Measurements from ENCODE around the gene CDYL.

CDYL gene

GRCh38 chr6:4775494-4776130 lies 592 bp upstream of the CDYL start:
- peaks cover 12% of the 10 kb centered on the region for H3K27me3 ChIP-seq (ENCODE audit: control insufficient read depth, insufficient read depth, low read length)
- no peaks in the 10 kb centered on the region for H3K36me3 ChIP-seq (ENCODE audit: control insufficient read depth, insufficient read depth, low read length)
- H3K9ac ChIP-seq (ENCODE audit: low read length), result peak overlapping the region; percentile 35
- H3K9me3 ChIP-seq (ENCODE audit: control insufficient read depth, low read length), result no peaks in the 10 kb centered on the region
- H3K4me1 ChIP-seq (ENCODE audit: control insufficient read depth, insufficient read depth, low read length), result peaks cover 6% of the 10 kb centered on the region
- peak overlapping the region; percentile 26 for H3K4me3 ChIP-seq (ENCODE audit: low read length)

- H3K36me3 ChIP-seq (ENCODE audit: control insufficient read depth, insufficient read depth, low read length), result no peaks in the 10 kb centered on the region
- H3K27me3 ChIP-seq (ENCODE audit: control insufficient read depth, insufficient read depth, low read length), result peaks cover 12% of the 10 kb centered on the region
- H3K9ac ChIP-seq (ENCODE audit: low read length), result no peak overlapping the region
- no peaks in the 10 kb centered on the region for H3K9me3 ChIP-seq (ENCODE audit: control insufficient read depth, low read length)
- H3K4me1 ChIP-seq (ENCODE audit: control insufficient read depth, insufficient read depth, low read length), result peaks cover 6% of the 10 kb centered on the region
- H3K4me3 ChIP-seq (ENCODE audit: low read length), result no peak overlapping the region
Observed at GRCh38 chr6:4776493-4777393, 539 bp downstream of the CDYL start.

GRCh38 chr6:4777394-4777935 lies 1.3 kb downstream of the CDYL start:
- Histone ChIP-seq H3K36me3 (ENCODE audit: control insufficient read depth, insufficient read depth, low read length) (no peaks in the 10 kb centered on the region), H3K9ac (ENCODE audit: low read length) (no peak overlapping the region)

GRCh38 chr6:4778086-4778485 lies 1.9 kb downstream of the CDYL start:
- no peak overlapping the region for H3K4me3 ChIP-seq (ENCODE audit: low read length)
- H3K9ac ChIP-seq (ENCODE audit: low read length), result no peak overlapping the region
- no peaks in the 10 kb centered on the region for H3K36me3 ChIP-seq (ENCODE audit: control insufficient read depth, insufficient read depth, low read length)
- H3K9me3 ChIP-seq (ENCODE audit: control insufficient read depth, low read length), result no peaks in the 10 kb centered on the region
- peaks cover 7% of the 10 kb centered on the region for H3K27me3 ChIP-seq (ENCODE audit: control insufficient read depth, insufficient read depth, low read length)
- peaks cover 6% of the 10 kb centered on the region for H3K4me1 ChIP-seq (ENCODE audit: control insufficient read depth, insufficient read depth, low read length)

More at GRCh38 chr6:4777394-4777935, 1.3 kb downstream of the CDYL start:
- Histone ChIP-seq H3K9me3 (ENCODE audit: control insufficient read depth, low read length) (no peaks in the 10 kb centered on the region), H3K4me1 (ENCODE audit: control insufficient read depth, insufficient read depth, low read length) (peaks cover 6% of the 10 kb centered on the region), H3K4me3 (ENCODE audit: low read length) (no peak overlapping the region), H3K27me3 (ENCODE audit: control insufficient read depth, insufficient read depth, low read length) (peaks cover 12% of the 10 kb centered on the region)

- H3K4me3 ChIP-seq (ENCODE audit: low read length), result no peak overlapping the region
- H3K9ac ChIP-seq (ENCODE audit: low read length), result no peak overlapping the region
- H3K9me3 ChIP-seq (ENCODE audit: control insufficient read depth, low read length), result no peaks in the 10 kb centered on the region
- peaks cover 6% of the 10 kb centered on the region for H3K4me1 ChIP-seq (ENCODE audit: control insufficient read depth, insufficient read depth, low read length)
- no peaks in the 10 kb centered on the region for H3K27me3 ChIP-seq (ENCODE audit: control insufficient read depth, insufficient read depth, low read length)
- H3K36me3 ChIP-seq (ENCODE audit: control insufficient read depth, insufficient read depth, low read length), result no peaks in the 10 kb centered on the region
Observed at GRCh38 chr6:4780360-4780812, 4.2 kb downstream of the CDYL start.

- no peak overlapping the region for H3K4me3 ChIP-seq (ENCODE audit: low read length)
- H3K36me3 ChIP-seq (ENCODE audit: control insufficient read depth, insufficient read depth, low read length), result no peaks in the 10 kb centered on the region
- H3K9me3 ChIP-seq (ENCODE audit: control insufficient read depth, low read length), result no peaks in the 10 kb centered on the region
- no peaks in the 10 kb centered on the region for H3K27me3 ChIP-seq (ENCODE audit: control insufficient read depth, insufficient read depth, low read length)
- no peak overlapping the region for H3K9ac ChIP-seq (ENCODE audit: low read length)
- H3K4me1 ChIP-seq (ENCODE audit: control insufficient read depth, insufficient read depth, low read length), result peaks cover 6% of the 10 kb centered on the region
Observed at GRCh38 chr6:4781426-4781825, 5.2 kb downstream of the CDYL start.

GRCh38 chr6:4781967-4782575 lies 5.9 kb downstream of the CDYL start:
- Histone ChIP-seq H3K27me3 (ENCODE audit: control insufficient read depth, insufficient read depth, low read length) (no peaks in the 10 kb centered on the region), H3K9ac (ENCODE audit: low read length) (no peak overlapping the region), H3K36me3 (ENCODE audit: control insufficient read depth, insufficient read depth, low read length) (no peaks in the 10 kb centered on the region), H3K4me3 (ENCODE audit: low read length) (no peak overlapping the region), H3K4me1 (ENCODE audit: control insufficient read depth, insufficient read depth, low read length) (peaks cover 6% of the 10 kb centered on the region), H3K9me3 (ENCODE audit: control insufficient read depth, low read length) (no peaks in the 10 kb centered on the region)

- H3K9me3 ChIP-seq (ENCODE audit: control insufficient read depth, low read length), result no peaks in the 10 kb centered on the region
- H3K36me3 ChIP-seq (ENCODE audit: control insufficient read depth, insufficient read depth, low read length), result no peaks in the 10 kb centered on the region
- peaks cover 8% of the 10 kb centered on the region for H3K4me1 ChIP-seq (ENCODE audit: control insufficient read depth, insufficient read depth, low read length)
- H3K4me3 ChIP-seq (ENCODE audit: low read length), result no peak overlapping the region
- no peak overlapping the region for H3K9ac ChIP-seq (ENCODE audit: low read length)
- H3K27me3 ChIP-seq (ENCODE audit: control insufficient read depth, insufficient read depth, low read length), result no peaks in the 10 kb centered on the region
Observed at GRCh38 chr6:4786996-4787395, 10.8 kb downstream of the CDYL start.

GRCh38 chr6:4788482-4788881 lies 12.3 kb downstream of the CDYL start:
- Histone ChIP-seq H3K4me3 (ENCODE audit: low read length) (no peak overlapping the region), H3K27me3 (ENCODE audit: control insufficient read depth, insufficient read depth, low read length) (no peaks in the 10 kb centered on the region), H3K36me3 (ENCODE audit: control insufficient read depth, insufficient read depth, low read length) (no peaks in the 10 kb centered on the region), H3K9me3 (ENCODE audit: control insufficient read depth, low read length) (no peaks in the 10 kb centered on the region), H3K9ac (ENCODE audit: low read length) (no peak overlapping the region), H3K4me1 (ENCODE audit: control insufficient read depth, insufficient read depth, low read length) (peaks cover 8% of the 10 kb centered on the region)

GRCh38 chr6:4788953-4789584 lies 12.9 kb downstream of the CDYL start:
- H3K9ac ChIP-seq (ENCODE audit: low read length), result no peak overlapping the region

GRCh38 chr6:4790158-4790899 lies 14.1 kb downstream of the CDYL start:
- Histone ChIP-seq H3K36me3 (ENCODE audit: control insufficient read depth, insufficient read depth, low read length) (no peaks in the 10 kb centered on the region), H3K4me3 (ENCODE audit: low read length) (no peak overlapping the region), H3K9ac (ENCODE audit: low read length) (no peak overlapping the region), H3K27me3 (ENCODE audit: control insufficient read depth, insufficient read depth, low read length) (no peaks in the 10 kb centered on the region), H3K9me3 (ENCODE audit: control insufficient read depth, low read length) (no peaks in the 10 kb centered on the region), H3K4me1 (ENCODE audit: control insufficient read depth, insufficient read depth, low read length) (peaks cover 18% of the 10 kb centered on the region)

More at GRCh38 chr6:4788953-4789584, 12.9 kb downstream of the CDYL start:
- Histone ChIP-seq H3K36me3 (ENCODE audit: control insufficient read depth, insufficient read depth, low read length) (no peaks in the 10 kb centered on the region), H3K9me3 (ENCODE audit: control insufficient read depth, low read length) (no peaks in the 10 kb centered on the region), H3K27me3 (ENCODE audit: control insufficient read depth, insufficient read depth, low read length) (no peaks in the 10 kb centered on the region), H3K4me1 (ENCODE audit: control insufficient read depth, insufficient read depth, low read length) (peaks cover 11% of the 10 kb centered on the region), H3K4me3 (ENCODE audit: low read length) (no peak overlapping the region)
